C4-2B (cell line): ENCODE data around the gene CTXND1.

ENCODE experiments used
- CTCF ChIP-seq: fragments of 450-650 bp; conservative IDR thresholded peaks from 2 replicates; pipeline ENCODE4 v1.5.1; 2017; ENCODE audit warnings: mild to moderate bottlenecking
- ZFX ChIP-seq: fragments of 450-650 bp; IDR thresholded peaks from 2 replicates; pipeline ENCODE4 v1.6.1; 2017

GRCh38 chr15:80242802-80243201, 9.2 kb downstream of the CTXND1 start:
- no peak for TF ChIP-seq CTCF
- TF ChIP-seq ZFX, result no peak
